IMR-90 (cell line): ENCODE data around the gene TTBK2. TPM values are rescaled to one million over a fixed set of nuclear protein-coding genes. Genes with fewer than 3 reads are reported as not detected.

Experiments
- ATAC-seq: fragments of 200-7000 bp; cut with Tn5 transposase; 2 replicates; pipeline ENCODE4 v1.9.1; 2020; ENCODE audit warnings: low read depth, mild to moderate bottlenecking, moderate library complexity
- BruUV-seq: library from RNA; stranded (reverse); fragments of 400-500 nt; replicated peaks from 2 replicates; lab custom pipeline; 2021; lab: Mats Ljungman, UMichigan
- CTCF ChIA-PET: fragments of 300-600 bp; formaldehyde crosslinking; extraction: SDS; loops from one replicate; lab custom pipeline; 2021; ENCODE audit warnings: antibody characterized with exemption; lab: Yijun Ruan, JAX
- POLR2A ChIA-PET: fragments of 300-600 bp; sonication (Branson Sonifier 250); formaldehyde crosslinking; loops from one replicate; lab custom pipeline; 2022; ENCODE audit warnings: antibody characterized with exemption; ENCODE audit not compliant: unreplicated experiment; lab: Charles Lee
- DNase-seq: peaks from one replicate; pipeline ENCODE4 v3.0.0; 2013
- H2AFZ ChIP-seq: replicated peaks from 2 replicates; pipeline ENCODE3; 2013; ENCODE audit warnings: low read length, mild to moderate bottlenecking; ENCODE audit not compliant: poor library complexity
- H2AK5ac ChIP-seq: 2 replicates; pipeline ENCODE4 v1.6.1; 2013; ENCODE audit warnings: low read depth, low read length, inconsistent platforms
- H2AK9ac ChIP-seq: replicated peaks from 2 replicates; pipeline ENCODE3; 2013; ENCODE audit warnings: mild to moderate bottlenecking, low read depth, low read length, moderate library complexity; ENCODE audit not compliant: poor library complexity
- H2BK120ac ChIP-seq: 2 replicates; pipeline ENCODE4 v1.6.1; 2013; ENCODE audit warnings: low read depth, low read length, inconsistent platforms
- H2BK15ac ChIP-seq: 3 replicates; pipeline ENCODE4 v1.6.1; 2013; ENCODE audit warnings: low read depth, low read length, inconsistent platforms
- H2BK20ac ChIP-seq: 2 replicates; pipeline ENCODE4 v1.6.1; 2013; ENCODE audit warnings: low read depth, mild to moderate bottlenecking, inconsistent platforms, low read length, moderate library complexity
- H2BK5ac ChIP-seq: 2 replicates; pipeline ENCODE4 v1.6.1; 2013; ENCODE audit warnings: mild to moderate bottlenecking, low read depth, low read length, inconsistent platforms; ENCODE audit not compliant: poor library complexity, severe bottlenecking
- H3K14ac ChIP-seq: replicated peaks from 2 replicates; pipeline ENCODE4 v1.6.1; 2013; ENCODE audit warnings: low read depth, low read length, inconsistent platforms
- H3K18ac ChIP-seq: 2 replicates; pipeline ENCODE4 v1.6.1; 2013; ENCODE audit warnings: low read depth, low read length, control low read depth
- H3K23ac ChIP-seq: 2 replicates; pipeline ENCODE4 v1.6.1; 2013; ENCODE audit warnings: low read depth, low read length, inconsistent platforms
- H3K27ac ChIP-seq: 2 replicates; pipeline ENCODE4 v1.5.1; 2013; ENCODE audit warnings: mild to moderate bottlenecking, control low read depth, low read length; ENCODE audit not compliant: insufficient read depth
- H3K27me3 ChIP-seq: 2 replicates; pipeline ENCODE4 v1.6.1; 2013; ENCODE audit warnings: low read length; ENCODE audit not compliant: control insufficient read depth, insufficient read depth
- H3K36me3 ChIP-seq: 2 replicates; pipeline ENCODE4 v1.6.1; 2013; ENCODE audit warnings: low read length, mixed read lengths; ENCODE audit not compliant: control insufficient read depth, insufficient read depth
- H3K4ac ChIP-seq: 2 replicates; pipeline ENCODE4 v1.6.1; 2013; ENCODE audit warnings: low read depth, low read length, inconsistent platforms
- H3K4me1 ChIP-seq: 2 replicates; pipeline ENCODE4 v1.6.1; 2013; ENCODE audit warnings: low read length, mixed read lengths; ENCODE audit not compliant: control insufficient read depth, insufficient read depth
- H3K4me2 ChIP-seq: 2 replicates; pipeline ENCODE4 v1.6.1; 2013; ENCODE audit warnings: low read depth, mild to moderate bottlenecking, control low read depth, low read length, moderate library complexity
- H3K4me3 ChIP-seq: 2 replicates; pipeline ENCODE4 v1.5.1; 2013; ENCODE audit warnings: low read depth, mild to moderate bottlenecking, control low read depth, low read length, moderate library complexity; ENCODE audit not compliant: insufficient read depth
- H3K56ac ChIP-seq: 2 replicates; pipeline ENCODE4 v1.6.1; 2013; ENCODE audit warnings: low read length, inconsistent platforms; ENCODE audit not compliant: insufficient read depth; ENCODE audit errors: extremely low read depth
- H3K79me1 ChIP-seq, 2 experiments: 2 replicates each; pipeline ENCODE4 v1.6.1; 2013; ENCODE audit warnings: low read length in 2 of 2, inconsistent platforms in 1 of 2, low read depth in 1 of 2
- H3K9ac ChIP-seq: 2 replicates; pipeline ENCODE4 v1.6.1; 2013; ENCODE audit warnings: low read depth, low read length, control low read depth
- H3K9me1 ChIP-seq: 2 replicates; pipeline ENCODE4 v1.6.1; 2013; ENCODE audit warnings: low read length, inconsistent platforms; ENCODE audit not compliant: insufficient read depth
- H3K9me3 ChIP-seq: 2 replicates; pipeline ENCODE4 v1.6.1; 2013; ENCODE audit warnings: low read length; ENCODE audit not compliant: control insufficient read depth, insufficient read depth
- H4K20me1 ChIP-seq: 2 replicates; pipeline ENCODE4 v1.6.1; 2013; ENCODE audit warnings: low read length, inconsistent platforms; ENCODE audit not compliant: insufficient read depth
- H4K5ac ChIP-seq: 2 replicates; pipeline ENCODE4 v1.6.1; 2013; ENCODE audit warnings: mild to moderate bottlenecking, low read depth, low read length, control low read depth
- H4K8ac ChIP-seq, 2 experiments: 2 replicates each; pipeline ENCODE4 v1.6.1; 2013; ENCODE audit warnings: low read depth in 2 of 2, low read length in 2 of 2, control low read depth in 1 of 2, inconsistent platforms in 1 of 2
- H4K91ac ChIP-seq: 2 replicates; pipeline ENCODE4 v1.6.1; 2013; ENCODE audit warnings: low read depth, low read length, inconsistent platforms; ENCODE audit not compliant: insufficient read depth
- BHLHE40 ChIP-seq: fragments of 150-350 bp; IDR thresholded peaks from 2 replicates; pipeline ENCODE4 v1.6.1; 2016; ENCODE audit warnings: mild to moderate bottlenecking, low read depth, low read length
- CEBPB ChIP-seq: IDR thresholded peaks from 2 replicates; pipeline ENCODE4 v1.6.1; 2012; ENCODE audit warnings: low read depth, low read length, improper control_type of control experiment
- CHD1 ChIP-seq: IDR thresholded peaks from 2 replicates; pipeline ENCODE4 v1.6.1; 2012; ENCODE audit warnings: low read depth, low read length, improper control_type of control experiment
- FOS ChIP-seq: fragments of 150-350 bp; IDR thresholded peaks from 2 replicates; pipeline ENCODE4 v1.6.1; 2016; ENCODE audit warnings: low read depth, low read length
- MAFK ChIP-seq: IDR thresholded peaks from 2 replicates; pipeline ENCODE4 v1.6.1; 2012; ENCODE audit warnings: low read depth, low read length, improper control_type of control experiment
- MAZ ChIP-seq: IDR thresholded peaks from 2 replicates; pipeline ENCODE4 v1.6.1; 2012; ENCODE audit warnings: low read depth, mild to moderate bottlenecking, low read length, improper control_type of control experiment, moderate library complexity, borderline replicate concordance
- MXI1 ChIP-seq: IDR thresholded peaks from 2 replicates; pipeline ENCODE4 v1.6.1; 2012; ENCODE audit warnings: low read depth, mild to moderate bottlenecking, low read length, moderate library complexity, borderline replicate concordance
- NFE2L2 ChIP-seq: fragments of 150-350 bp; IDR thresholded peaks from 2 replicates; pipeline ENCODE4 v1.6.1; 2016; ENCODE audit warnings: low read depth, mild to moderate bottlenecking, low read length
- POLR2A ChIP-seq: IDR thresholded peaks from 2 replicates; pipeline ENCODE4 v1.6.1; 2012; ENCODE audit warnings: mild to moderate bottlenecking, low read depth, low read length
- RAD21 ChIP-seq: IDR thresholded peaks from 2 replicates; pipeline ENCODE4 v1.6.1; 2012; ENCODE audit warnings: low read length, improper control_type of control experiment
- RCOR1 ChIP-seq: IDR thresholded peaks from 2 replicates; pipeline ENCODE4 v1.6.1; 2012; ENCODE audit warnings: mild to moderate bottlenecking, low read length, improper control_type of control experiment; ENCODE audit not compliant: insufficient replicate concordance
- RFX5 ChIP-seq: IDR thresholded peaks from 2 replicates; pipeline ENCODE4 v1.8.0; 2012; ENCODE audit warnings: low read depth, mild to moderate bottlenecking, low read length, moderate library complexity
- SMC3 ChIP-seq: fragments of 150-350 bp; IDR thresholded peaks from 2 replicates; pipeline ENCODE4 v1.6.1; 2016; ENCODE audit warnings: low read depth, mild to moderate bottlenecking, antibody characterized with exemption, low read length, moderate library complexity
- WGBS, 2 experiments: methylation state at CpG; one replicate each; pipeline versions ENCODE4 v1.1.5 to v1.1.7; 2013; ENCODE audit warnings: missing lambda C conversion rate in 2 of 2; ENCODE audit not compliant: insufficient read length in 1 of 2; ENCODE audit errors: extremely low coverage in 2 of 2; 5-methylcytosine and 5-hydroxymethylcytosine counted together
- dilution Hi-C: fragments of 300-500 bp; cut with HindIII; formaldehyde crosslinking; loops from one replicate; pipeline ENCODE4 v1.14.3; 2018; ENCODE audit warnings: low sequenced_read_pairs; ENCODE audit not compliant: unreplicated experiment
- in situ Hi-C: fragments of 300-500 bp; cut with MboI; formaldehyde crosslinking; loops from 3 replicates; pipeline ENCODE4 v1.14.3; 2019; ENCODE audit warnings: low sequenced_read_pairs, inconsistent platforms, mixed read lengths
- intact Hi-C: fragments of 100-400 bp; cut with micrococcal nuclease; formaldehyde crosslinking; loops from 2 replicates; pipeline ENCODE4 v1.10.0; 2022
- polyA plus RNA-seq, 3 experiments: library from polyadenylated mRNA; depleted of rRNA; stranded (reverse); fragments of >200 nt; gene quantifications; 2 replicates each; pipeline ENCODE4 v1.2.3, GENCODE V29; 2012; ENCODE audit warnings: low replicate concordance in 1 of 3
- total RNA-seq: library from RNA; depleted of rRNA; stranded (reverse); fragments of >200 nt; gene quantifications from 2 replicates; pipeline ENCODE4 v1.2.3, GENCODE V29; 2012
- TF ChIP-seq, protein P1 (sequence below): fragments of 150-350 bp; IDR thresholded peaks from 2 replicates; pipeline ENCODE4 v1.6.1; 2017; ENCODE audit warnings: mild to moderate bottlenecking, antibody characterized with exemption, low read length, low read depth
- TF ChIP-seq, protein P2 (sequence below): fragments of 150-350 bp; IDR thresholded peaks from 2 replicates; pipeline ENCODE4 v1.6.1; 2016; ENCODE audit warnings: low read depth, mild to moderate bottlenecking, low read length, moderate library complexity, borderline replicate concordance
- TF ChIP-seq, protein P3 (sequence below): conservative IDR thresholded peaks from 2 replicates; pipeline ENCODE4 v1.5.1; 2012; ENCODE audit warnings: mild to moderate bottlenecking, low read depth, low read length, improper control_type of control experiment

The TTBK2 gene
- total and polyA plus RNA-seq, 2 of the 4 experiments (the other 2 are of a cell fraction): 2.4 to 3.2 TPM

DNA sequence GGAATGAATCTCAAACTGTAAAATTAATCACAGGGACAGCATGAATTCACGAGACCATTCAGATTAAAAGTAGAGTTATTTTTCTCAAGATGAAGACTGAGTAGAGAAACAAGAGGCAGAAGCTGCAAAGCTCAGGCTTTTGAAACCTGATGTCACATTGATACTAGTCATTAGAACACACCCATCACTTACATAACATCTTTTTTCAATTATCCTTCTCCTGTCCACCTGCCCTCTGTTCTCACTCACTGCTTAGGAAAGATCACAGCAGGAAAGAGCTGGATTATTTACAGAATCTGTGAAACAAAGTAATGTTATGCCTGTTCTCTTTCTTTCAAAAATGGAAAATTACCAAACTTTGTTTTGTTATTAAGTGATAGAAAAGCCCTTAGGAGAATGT, 111.7 kb downstream of the TTBK2 start:
- CTCF ChIA-PET: interaction anchor here (0.5 kb wide), 1 partner anchor 22 kb away, joined by 4 read pairs; no protein-coding TSS in a partner anchor
- H3K79me1 ChIP-seq: no peaks in the 10 kb centered on the region

More for the DNA sequence above, 111.7 kb downstream of the TTBK2 start:
- Histone ChIP-seq H3K56ac (no peak overlapping the region), H4K5ac (no peak overlapping the region), H3K4me1 (no peaks in the 10 kb centered on the region), H3K4ac (no peak overlapping the region), H2AK5ac (no peak overlapping the region), H3K4me2 (no peak overlapping the region), H3K9me1 (no peaks in the 10 kb centered on the region), H3K27me3 (no peaks in the 10 kb centered on the region), H2AFZ (no peak overlapping the region), H3K23ac (no peak overlapping the region), H4K91ac (no peak overlapping the region), H3K36me3 (0 out of 2 replicates have a peak, but pooled peaks cover 1% of the 10 kb centered on the region), H3K9ac (no peak overlapping the region), H2BK120ac (no peak overlapping the region), H4K8ac (no peak overlapping the region), H3K14ac (no peak overlapping the region), H3K9me3 (no peaks in the 10 kb centered on the region), H2AK9ac (no peak overlapping the region), H3K27ac (no peak overlapping the region), H2BK5ac (no peak overlapping the region), H4K20me1 (no peaks in the 10 kb centered on the region), H3K4me3 (no peak overlapping the region), H3K18ac (no peak overlapping the region), H2BK20ac (no peak overlapping the region), H2BK15ac (no peak overlapping the region)
- dilution Hi-C loops: no loop called here
- intact Hi-C loops: no loop called here
- TF ChIP-seq, protein P1, sequence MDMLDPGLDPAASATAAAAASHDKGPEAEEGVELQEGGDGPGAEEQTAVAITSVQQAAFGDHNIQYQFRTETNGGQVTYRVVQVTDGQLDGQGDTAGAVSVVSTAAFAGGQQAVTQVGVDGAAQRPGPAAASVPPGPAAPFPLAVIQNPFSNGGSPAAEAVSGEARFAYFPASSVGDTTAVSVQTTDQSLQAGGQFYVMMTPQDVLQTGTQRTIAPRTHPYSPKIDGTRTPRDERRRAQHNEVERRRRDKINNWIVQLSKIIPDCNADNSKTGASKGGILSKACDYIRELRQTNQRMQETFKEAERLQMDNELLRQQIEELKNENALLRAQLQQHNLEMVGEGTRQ: no peak
- no peak for TF ChIP-seq NFE2L2
- TF ChIP-seq RAD21: no peak
- no peak for TF ChIP-seq BHLHE40
- TF ChIP-seq, protein P2, sequence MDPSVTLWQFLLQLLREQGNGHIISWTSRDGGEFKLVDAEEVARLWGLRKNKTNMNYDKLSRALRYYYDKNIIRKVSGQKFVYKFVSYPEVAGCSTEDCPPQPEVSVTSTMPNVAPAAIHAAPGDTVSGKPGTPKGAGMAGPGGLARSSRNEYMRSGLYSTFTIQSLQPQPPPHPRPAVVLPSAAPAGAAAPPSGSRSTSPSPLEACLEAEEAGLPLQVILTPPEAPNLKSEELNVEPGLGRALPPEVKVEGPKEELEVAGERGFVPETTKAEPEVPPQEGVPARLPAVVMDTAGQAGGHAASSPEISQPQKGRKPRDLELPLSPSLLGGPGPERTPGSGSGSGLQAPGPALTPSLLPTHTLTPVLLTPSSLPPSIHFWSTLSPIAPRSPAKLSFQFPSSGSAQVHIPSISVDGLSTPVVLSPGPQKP: no peak
- TF ChIP-seq MAZ: no peak
- TF ChIP-seq MAFK: no peak
- TF ChIP-seq, protein P3, sequence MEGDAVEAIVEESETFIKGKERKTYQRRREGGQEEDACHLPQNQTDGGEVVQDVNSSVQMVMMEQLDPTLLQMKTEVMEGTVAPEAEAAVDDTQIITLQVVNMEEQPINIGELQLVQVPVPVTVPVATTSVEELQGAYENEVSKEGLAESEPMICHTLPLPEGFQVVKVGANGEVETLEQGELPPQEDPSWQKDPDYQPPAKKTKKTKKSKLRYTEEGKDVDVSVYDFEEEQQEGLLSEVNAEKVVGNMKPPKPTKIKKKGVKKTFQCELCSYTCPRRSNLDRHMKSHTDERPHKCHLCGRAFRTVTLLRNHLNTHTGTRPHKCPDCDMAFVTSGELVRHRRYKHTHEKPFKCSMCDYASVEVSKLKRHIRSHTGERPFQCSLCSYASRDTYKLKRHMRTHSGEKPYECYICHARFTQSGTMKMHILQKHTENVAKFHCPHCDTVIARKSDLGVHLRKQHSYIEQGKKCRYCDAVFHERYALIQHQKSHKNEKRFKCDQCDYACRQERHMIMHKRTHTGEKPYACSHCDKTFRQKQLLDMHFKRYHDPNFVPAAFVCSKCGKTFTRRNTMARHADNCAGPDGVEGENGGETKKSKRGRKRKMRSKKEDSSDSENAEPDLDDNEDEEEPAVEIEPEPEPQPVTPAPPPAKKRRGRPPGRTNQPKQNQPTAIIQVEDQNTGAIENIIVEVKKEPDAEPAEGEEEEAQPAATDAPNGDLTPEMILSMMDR: no peak
- TF ChIP-seq CEBPB: no peak
- no peak for TF ChIP-seq POLR2A
- no peak for TF ChIP-seq FOS
- no peak for TF ChIP-seq RCOR1
- TF ChIP-seq MXI1: no peak
- no peak for TF ChIP-seq RFX5
- no peak for TF ChIP-seq SMC3
- no peak for TF ChIP-seq CHD1
- BruUV-seq: no TSS peak
- DNase-seq (no peak), ATAC-seq (no peak)
- POLR2A ChIA-PET: no interaction called here
- no CpG with 5 or more reads among the region's 1 CpG for WGBS, 2 experiments
- in situ Hi-C loops: no loop called here
